Astrocyte (in vitro differentiated cells and primary cell): ENCODE results near the gene IRAK1. TPM values are rescaled to one million over a fixed set of nuclear protein-coding genes. Genes with fewer than 3 reads are reported as not detected.
A peak's percentile ranks its signal among the peaks of the same experiment; 100 is the strongest.

Source experiments
- DNase-seq: peaks from one replicate; pipeline ENCODE4 v3.0.0-alpha.2; 2010; ENCODE audit warnings: low read depth
- FAIRE-seq: peaks from 2 replicates; lab custom pipeline; 2011; peaks lifted over from hg19 to GRCh38; lab: Jason Lieb, UNC
- H2AFZ ChIP-seq: 2 replicates; pipeline ENCODE4 v1.6.0; 2012; ENCODE audit warnings: low read depth, low read length, inconsistent platforms
- H3K27ac ChIP-seq: 2 replicates; pipeline ENCODE4 v1.5.1; 2011; ENCODE audit warnings: low read depth, low read length, inconsistent platforms
- H3K27me3 ChIP-seq: 2 replicates; pipeline ENCODE4 v1.6.0; 2011; ENCODE audit warnings: low read length, inconsistent platforms; ENCODE audit not compliant: insufficient read depth
- H3K36me3 ChIP-seq: 2 replicates; pipeline ENCODE4 v1.5.1; 2011; ENCODE audit warnings: low read length, inconsistent platforms; ENCODE audit not compliant: insufficient read depth
- H3K4me1 ChIP-seq: 2 replicates; pipeline ENCODE4 v1.5.1; 2011; ENCODE audit warnings: low read length, inconsistent platforms; ENCODE audit not compliant: insufficient read depth
- H3K4me2 ChIP-seq: 2 replicates; pipeline ENCODE4 v1.6.0; 2012; ENCODE audit warnings: low read length, inconsistent platforms
- H3K4me3 ChIP-seq: 2 replicates; pipeline ENCODE4 v1.5.1; 2011; ENCODE audit warnings: low read depth, mild to moderate bottlenecking, low read length, inconsistent platforms; ENCODE audit not compliant: insufficient read depth
- H3K79me2 ChIP-seq: 2 replicates; pipeline ENCODE4 v1.6.0; 2012; ENCODE audit warnings: mild to moderate bottlenecking, low read length, inconsistent platforms; ENCODE audit not compliant: insufficient read depth
- H3K9ac ChIP-seq: 2 replicates; pipeline ENCODE4 v1.6.0; 2012; ENCODE audit warnings: mild to moderate bottlenecking, low read length, inconsistent platforms
- H3K9me3 ChIP-seq: 2 replicates; pipeline ENCODE4 v1.5.1; 2012; ENCODE audit warnings: low read depth, mild to moderate bottlenecking, low read length, inconsistent platforms; ENCODE audit not compliant: insufficient read depth
- H4K20me1 ChIP-seq: 2 replicates; pipeline ENCODE4 v1.6.0; 2012; ENCODE audit warnings: low read length, inconsistent platforms; ENCODE audit not compliant: insufficient read depth
- H3K27ac Mint-ChIP-seq: one replicate; pipeline ENCODE4 v1.8.0; 2021; ENCODE audit warnings: mild to moderate bottlenecking, mixed read lengths; ENCODE audit not compliant: unreplicated experiment
- H3K27me3 Mint-ChIP-seq: one replicate; pipeline ENCODE4 v1.8.0; 2021; ENCODE audit warnings: low read depth, mixed read lengths; ENCODE audit not compliant: unreplicated experiment
- H3K36me3 Mint-ChIP-seq: one replicate; pipeline ENCODE4 v1.8.0; 2021; ENCODE audit warnings: low read depth, mixed read lengths; ENCODE audit not compliant: unreplicated experiment
- H3K4me1 Mint-ChIP-seq: one replicate; pipeline ENCODE4 v1.8.0; 2021; ENCODE audit warnings: low read depth, mixed read lengths; ENCODE audit not compliant: unreplicated experiment
- H3K4me3 Mint-ChIP-seq: one replicate; pipeline ENCODE4 v1.8.0; 2021; ENCODE audit warnings: mild to moderate bottlenecking, moderate library complexity, mixed read lengths; ENCODE audit not compliant: unreplicated experiment
- H3K9me3 Mint-ChIP-seq: one replicate; pipeline ENCODE4 v1.8.0; 2021; ENCODE audit warnings: mild to moderate bottlenecking, mixed read lengths; ENCODE audit not compliant: unreplicated experiment
- CTCF ChIP-seq: IDR thresholded peaks from 2 replicates; pipeline ENCODE4 v1.5.1; 2011; ENCODE audit warnings: low read depth, mild to moderate bottlenecking, inconsistent platforms, low read length, moderate library complexity; ENCODE audit not compliant: insufficient read depth
- EZH2 ChIP-seq: IDR thresholded peaks from 2 replicates; pipeline ENCODE4 v1.6.1; 2012; ENCODE audit warnings: mild to moderate bottlenecking, low read length, inconsistent platforms; ENCODE audit not compliant: insufficient read depth
- total RNA-seq: library from RNA; stranded (reverse); gene quantifications from 2 replicates; pipeline ENCODE4 v1.2.1, GENCODE V29; 2021

Gene IRAK1
- total RNA-seq, 1 donor from 2014 or later: 69.6 TPM

GRCh38 chrX:153967536-153968224 is 52.0 kb downstream of the IRAK1 start:
- no peaks in the 10 kb centered on the region for H3K9me3 ChIP-seq
- peak overlapping the region; percentile 75 for H3K4me3 Mint-ChIP-seq
- peaks cover 2% of the 10 kb centered on the region for H3K36me3 Mint-ChIP-seq
- H3K27me3 ChIP-seq: no peaks in the 10 kb centered on the region
- H3K4me1 Mint-ChIP-seq: peaks cover 18% of the 10 kb centered on the region
- no peak overlapping the region for H3K27ac Mint-ChIP-seq
- DNase-seq (no peak), FAIRE-seq (no peak)
- no peaks in the 10 kb centered on the region for H3K36me3 ChIP-seq
- H3K27ac ChIP-seq: no peak overlapping the region
- peaks cover 84% of the 10 kb centered on the region for H3K79me2 ChIP-seq
- H3K4me1 ChIP-seq: peaks cover 33% of the 10 kb centered on the region
- no peaks in the 10 kb centered on the region for H3K27me3 Mint-ChIP-seq
- peak overlapping the region; percentile 22 for H3K9ac ChIP-seq
- H3K4me2 ChIP-seq: peak overlapping the region; percentile 93
- no peak overlapping the region for H3K4me3 ChIP-seq
- no peak overlapping the region for H2AFZ ChIP-seq
- no peaks in the 10 kb centered on the region for H3K9me3 Mint-ChIP-seq
- TF ChIP-seq EZH2 (no peak), CTCF (no peak)
- H4K20me1 ChIP-seq: peaks cover 73% of the 10 kb centered on the region

- Histone ChIP-seq H3K27me3 (no peaks in the 10 kb centered on the region), H3K79me2 (peaks cover 91% of the 10 kb centered on the region), H3K9ac (peak overlapping the region; percentile 22), H2AFZ (no peak overlapping the region), H4K20me1 (peaks cover 80% of the 10 kb centered on the region), H3K4me2 (peak overlapping the region; percentile 93), H3K4me3 (no peak overlapping the region), H3K9me3 (no peaks in the 10 kb centered on the region), H3K4me1 (peaks cover 33% of the 10 kb centered on the region), H3K36me3 (no peaks in the 10 kb centered on the region), H3K27ac (no peak overlapping the region)
- Mint-ChIP-seq H3K9me3 (no peaks in the 10 kb centered on the region), H3K27ac (no peak overlapping the region), H3K36me3 (peaks cover 2% of the 10 kb centered on the region), H3K4me1 (peaks cover 18% of the 10 kb centered on the region), H3K27me3 (no peaks in the 10 kb centered on the region), H3K4me3 (peak overlapping the region; percentile 75)
- TF ChIP-seq EZH2 (no peak), CTCF (no peak)
- no peak for DNase-seq
- FAIRE-seq: peak; percentile 82
Observed at GRCh38 chrX:153966841-153967535, 52.7 kb downstream of the IRAK1 start.

GRCh38 chrX:153966283-153966688 is 53.4 kb downstream of the IRAK1 start:
- H3K27me3 ChIP-seq: no peaks in the 10 kb centered on the region
- Mint-ChIP-seq H3K27me3 (no peaks in the 10 kb centered on the region), H3K9me3 (no peaks in the 10 kb centered on the region), H3K4me1 (peaks cover 18% of the 10 kb centered on the region), H3K4me3 (peak overlapping the region; percentile 73), H3K27ac (peak overlapping the region; percentile 66), H3K36me3 (peaks cover 2% of the 10 kb centered on the region)
- no peaks in the 10 kb centered on the region for H3K36me3 ChIP-seq
- no peaks in the 10 kb centered on the region for H3K9me3 ChIP-seq
- H4K20me1 ChIP-seq: peaks cover 84% of the 10 kb centered on the region
- H3K9ac ChIP-seq: peak overlapping the region; percentile 22
- DNase-seq (peak; percentile 46), FAIRE-seq (no peak)
- no peak overlapping the region for H3K4me3 ChIP-seq
- H3K79me2 ChIP-seq: peaks cover 95% of the 10 kb centered on the region
- H3K27ac ChIP-seq: no peak overlapping the region
- H3K4me2 ChIP-seq: peak overlapping the region; percentile 93
- TF ChIP-seq CTCF (no peak), EZH2 (no peak)
- no peak overlapping the region for H2AFZ ChIP-seq
- H3K4me1 ChIP-seq: peaks cover 33% of the 10 kb centered on the region
